ENCODE measurements around the gene CPNE8.

Gene CPNE8

GRCh38 chr12:38892976-38893375 lies 12.4 kb downstream of the CPNE8 start:
- FAIRE-seq = no peak

DNA sequence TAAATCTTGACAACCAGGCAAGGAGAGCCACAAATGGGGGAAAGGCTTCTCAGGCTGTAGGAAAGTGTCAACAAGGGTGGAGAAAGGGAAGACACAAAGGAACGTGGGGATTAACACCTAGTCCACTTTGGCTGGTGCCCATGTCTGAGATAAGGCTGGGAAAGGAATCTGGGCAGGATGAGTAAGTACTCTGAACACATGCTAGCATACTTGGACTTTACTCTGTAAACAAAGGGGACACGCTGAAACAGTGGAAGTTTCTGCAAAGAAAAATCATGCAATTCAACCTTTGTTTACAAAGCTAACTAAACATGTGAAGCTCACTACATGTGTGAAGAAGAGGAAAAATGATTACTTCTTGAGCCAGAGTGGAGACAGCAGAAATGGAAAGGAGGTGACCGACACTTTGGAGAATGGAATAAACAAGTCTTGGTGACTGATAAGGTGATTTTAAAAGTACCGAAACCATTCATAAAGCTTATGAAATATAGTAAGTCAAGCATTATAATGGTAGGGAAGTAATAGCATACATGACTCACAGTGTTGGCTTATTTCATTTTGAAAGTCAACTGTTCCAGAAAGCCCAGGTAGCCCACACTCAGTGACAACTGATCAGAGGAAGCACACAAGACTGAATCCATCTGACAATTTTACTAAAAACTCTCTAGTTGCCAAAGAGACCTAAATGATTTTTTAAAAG lies 13.2 kb downstream of the CPNE8 start:
- no peak for FAIRE-seq

GRCh38 chr12:38890102-38890855 lies 15.1 kb downstream of the CPNE8 start:
- peak; percentile 37 for FAIRE-seq

DNA sequence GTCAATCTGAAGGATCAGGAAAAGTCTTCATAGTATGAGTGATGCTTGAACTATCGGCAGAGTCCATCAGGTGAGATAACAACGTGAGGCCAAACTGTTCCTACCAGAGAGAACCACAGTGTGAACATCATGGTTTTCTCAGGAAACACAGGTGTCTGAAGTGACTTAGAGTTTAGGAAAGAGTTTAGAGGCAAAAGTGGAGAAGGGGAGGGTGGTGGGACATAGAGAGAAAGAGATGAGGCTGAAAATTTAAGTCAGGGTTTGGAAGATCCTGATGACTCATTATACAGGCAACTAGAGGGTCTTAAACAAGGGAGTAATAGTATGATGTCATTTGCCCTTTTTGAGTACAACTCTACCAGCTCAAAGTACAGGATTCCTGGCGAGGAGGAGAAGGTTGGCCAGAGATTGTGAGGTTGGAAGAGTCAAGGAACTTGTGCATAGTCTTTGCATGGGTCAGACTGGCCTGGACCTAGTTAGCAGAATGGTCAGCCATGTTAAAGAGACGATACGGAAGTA lies 16.0 kb downstream of the CPNE8 start:
- no peak for FAIRE-seq

DNA sequence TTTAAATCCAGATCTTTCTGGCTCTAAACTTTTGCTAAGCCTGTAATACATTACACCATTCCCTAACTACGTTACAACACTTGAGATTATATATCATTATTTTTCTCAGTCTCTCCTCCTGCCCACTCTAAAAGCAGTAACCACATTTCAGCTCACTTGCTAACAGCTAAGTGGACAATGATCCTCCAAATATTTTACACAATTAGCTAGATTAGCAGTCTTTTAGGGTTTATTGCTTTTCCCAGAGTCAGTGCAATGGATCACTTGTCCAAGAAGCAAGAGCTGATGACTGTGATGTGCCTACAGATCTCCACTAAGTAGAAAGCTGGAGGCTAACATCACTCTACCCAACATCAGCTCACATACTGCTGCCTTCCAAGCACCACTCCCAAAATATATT lies 17.6 kb downstream of the CPNE8 start:
- FAIRE-seq = no peak

DNA sequence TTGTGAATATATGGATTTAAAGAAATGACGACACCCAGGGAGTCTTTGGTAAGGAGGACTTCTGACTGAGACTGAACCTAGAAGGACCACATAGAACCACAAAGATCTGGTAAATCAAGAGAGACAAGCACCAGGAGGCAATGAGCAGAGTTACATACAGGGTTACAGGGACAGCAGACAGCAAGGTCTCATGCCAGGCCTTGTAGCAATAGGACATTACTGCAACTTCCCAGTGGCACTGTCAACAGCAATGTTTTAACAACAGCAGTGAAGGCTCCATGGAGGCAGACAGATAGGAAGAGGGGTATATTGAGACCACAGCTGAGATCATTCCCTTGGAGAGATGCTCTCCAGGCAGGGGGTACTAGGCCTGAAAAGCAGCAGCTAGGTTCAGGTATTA lies 18.5 kb downstream of the CPNE8 start:
- no peak for FAIRE-seq

DNA sequence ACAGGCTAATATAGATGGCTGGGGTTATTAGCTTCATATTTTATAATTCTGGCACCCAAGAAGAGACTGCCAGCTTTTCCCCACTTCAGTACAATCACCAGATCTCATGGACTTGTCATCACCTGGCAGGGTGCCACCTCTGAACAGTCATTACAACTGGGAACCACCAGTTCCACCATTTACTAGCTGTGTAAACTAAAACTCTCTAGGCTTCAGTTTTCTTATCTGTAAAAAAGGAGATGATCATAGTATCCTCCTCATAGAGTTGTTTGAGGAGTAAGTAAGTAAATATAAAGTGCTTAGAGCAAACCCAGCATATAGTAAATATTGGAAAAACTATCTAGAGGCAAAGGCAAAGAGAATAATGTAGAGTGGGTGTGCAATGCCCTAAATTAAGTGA lies 19.3 kb downstream of the CPNE8 start:
- FAIRE-seq = no peak

DNA sequence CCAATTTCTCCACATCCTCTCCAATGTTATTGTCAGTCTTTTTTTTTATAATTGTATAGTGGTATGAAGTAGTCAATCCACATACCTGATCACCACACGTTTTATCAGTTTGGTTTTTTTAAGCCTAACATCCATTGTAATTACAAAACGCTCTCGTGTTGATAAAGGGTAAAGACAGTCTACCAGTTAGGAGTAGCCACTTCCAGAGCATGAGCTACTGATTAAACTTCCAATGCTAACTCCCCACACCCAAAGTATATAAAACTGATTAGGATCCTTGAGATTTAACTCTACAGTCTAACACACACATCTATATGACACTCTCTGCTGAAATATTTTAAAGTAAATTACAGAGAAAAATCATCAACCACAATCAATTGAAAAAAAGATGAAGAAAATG lies 20.7 kb downstream of the CPNE8 start:
- FAIRE-seq = no peak

DNA sequence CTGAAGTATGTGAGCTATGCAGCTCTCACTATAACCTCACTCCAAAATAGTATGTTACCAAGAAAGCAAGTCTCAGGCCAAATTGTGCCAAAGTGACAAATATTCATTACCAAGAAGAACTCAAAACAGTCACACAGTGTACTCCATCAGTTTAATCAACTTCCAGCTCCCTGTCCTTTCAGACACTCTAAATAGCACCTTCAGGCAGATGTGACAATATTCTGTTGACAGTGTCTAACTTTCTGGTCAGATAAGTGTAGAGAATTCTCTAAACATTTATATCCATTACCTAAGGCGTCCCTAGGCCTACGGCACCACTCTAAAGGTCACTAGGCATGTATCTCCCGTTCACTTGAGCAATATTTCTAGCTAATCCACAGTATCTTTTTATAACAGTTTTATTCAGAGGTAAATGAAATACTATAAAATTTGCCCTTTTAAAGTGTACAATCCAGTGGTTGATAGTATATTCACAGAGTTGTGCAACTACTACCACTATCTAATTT lies 21.7 kb downstream of the CPNE8 start:
- no peak for FAIRE-seq

DNA sequence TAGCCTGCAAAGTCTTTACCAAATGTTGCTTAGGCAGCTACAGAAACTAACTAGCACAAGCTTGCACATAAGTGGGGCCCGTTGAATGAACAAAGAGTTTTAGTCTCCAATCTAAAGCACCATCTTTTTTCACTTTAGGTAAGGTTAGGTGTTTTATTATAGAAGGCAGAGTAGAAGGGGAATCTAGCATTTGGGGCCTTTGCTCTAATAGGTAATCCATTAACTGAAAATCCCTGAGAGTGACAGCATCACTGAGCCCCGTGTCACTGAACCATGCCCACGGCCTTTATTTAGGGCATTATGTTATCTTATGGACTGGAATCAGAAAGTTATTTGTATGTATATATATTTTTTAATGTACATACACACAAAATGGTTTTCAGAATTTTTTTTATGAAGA lies 25.1 kb downstream of the CPNE8 start:
- no peak for FAIRE-seq

DNA sequence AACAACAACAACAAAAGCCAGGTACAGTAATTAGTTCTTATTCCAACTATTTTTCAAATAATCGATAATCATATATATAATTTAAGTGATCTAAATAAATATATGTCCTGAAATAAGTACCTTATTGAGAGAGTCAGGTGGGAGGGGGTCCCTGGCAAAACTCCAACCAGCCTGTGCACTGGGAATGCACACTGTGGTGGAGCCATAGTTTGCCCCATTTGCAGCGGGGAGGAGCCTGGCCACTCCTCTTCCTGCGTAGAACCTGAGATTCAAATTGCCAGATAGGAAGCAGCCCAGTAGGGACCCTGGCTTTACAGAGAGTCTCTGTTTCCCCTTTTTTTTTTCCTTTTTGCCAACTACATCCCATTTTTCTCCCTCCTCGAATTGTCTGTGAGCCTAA lies 26.4 kb downstream of the CPNE8 start:
- no peak for FAIRE-seq

DNA sequence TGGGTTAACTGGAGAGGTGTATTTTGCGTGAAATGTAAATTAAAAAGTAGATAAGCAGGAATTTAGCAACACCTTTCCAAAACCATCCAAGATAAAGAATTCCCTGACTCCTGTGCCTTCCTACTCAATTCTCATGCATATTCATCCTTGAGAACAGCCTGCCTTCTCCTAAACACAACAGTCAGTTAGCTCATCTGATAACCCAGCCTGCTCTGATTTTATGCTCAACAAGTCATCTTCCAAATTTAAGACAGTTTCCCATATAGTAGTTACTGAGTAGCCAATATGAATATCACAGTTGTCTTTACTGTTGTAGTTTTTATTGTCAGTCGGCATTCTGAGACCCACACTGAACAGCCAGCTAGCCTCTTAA lies 27.1 kb downstream of the CPNE8 start:
- FAIRE-seq = no peak

DNA sequence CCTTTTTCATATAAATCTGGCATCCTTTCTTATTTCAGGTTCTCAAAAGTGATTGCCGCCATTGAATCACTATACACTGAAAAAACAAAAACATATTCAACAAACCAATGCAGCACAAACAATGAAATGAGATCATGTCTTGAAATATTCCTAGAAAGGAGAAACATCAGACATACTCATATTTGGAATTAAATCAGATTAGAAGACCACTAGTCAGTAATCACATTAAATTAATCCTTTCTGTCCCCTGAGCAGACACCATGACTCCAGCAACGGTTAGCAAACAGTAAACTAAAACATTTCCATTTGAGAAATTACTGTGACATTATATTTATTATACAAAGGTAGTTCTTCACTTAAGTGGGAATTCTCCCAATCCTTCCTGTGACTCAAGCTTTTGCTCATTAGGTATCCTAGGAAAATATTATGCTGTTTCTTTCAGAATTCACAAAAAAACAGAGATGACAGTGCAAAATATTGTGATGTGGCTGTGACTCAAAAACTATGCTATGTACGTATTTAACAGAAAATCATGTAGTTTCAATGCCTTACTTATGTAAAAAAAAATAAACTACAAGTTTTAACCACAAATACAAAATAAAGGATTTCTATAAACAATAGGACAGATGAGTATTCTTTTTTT lies 29.7 kb downstream of the CPNE8 start:
- FAIRE-seq = no peak

DNA sequence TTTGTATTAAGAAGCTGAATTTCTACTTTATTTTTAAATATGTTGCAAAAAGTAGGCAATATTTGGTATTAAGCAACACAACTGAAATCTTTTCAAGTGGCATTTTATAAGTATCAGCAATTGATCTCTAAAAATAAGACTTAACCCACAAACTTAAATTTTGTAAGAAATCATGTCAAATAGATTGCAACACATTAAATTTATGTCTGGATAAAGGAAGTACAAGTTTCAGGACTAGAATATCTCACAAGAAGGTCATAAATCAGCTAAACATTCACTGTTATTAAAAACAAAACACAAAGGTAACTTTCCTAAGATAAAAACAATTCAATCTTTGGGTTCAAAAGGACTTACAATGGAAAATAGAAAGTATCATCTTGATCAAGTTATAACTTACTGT lies 32.8 kb downstream of the CPNE8 start:
- FAIRE-seq = no peak

DNA sequence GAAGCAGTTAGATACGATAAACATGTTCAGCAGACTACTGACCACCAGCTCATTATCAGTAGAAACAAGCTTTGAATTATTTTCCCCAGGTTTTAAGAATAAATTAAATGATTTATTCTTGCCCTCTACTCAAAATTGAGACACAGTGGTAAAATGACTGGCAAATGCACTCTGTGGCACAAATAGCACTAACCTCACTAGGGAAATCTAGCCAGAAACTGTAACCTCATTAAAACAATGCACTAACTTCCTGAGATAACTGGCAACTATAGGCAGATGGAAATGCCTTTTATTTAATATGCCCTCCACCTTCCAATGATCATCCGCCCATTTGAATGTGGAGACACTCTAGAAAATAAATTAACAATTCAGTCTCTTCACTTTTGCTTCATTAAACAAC lies 33.2 kb downstream of the CPNE8 start:
- no peak for FAIRE-seq

DNA sequence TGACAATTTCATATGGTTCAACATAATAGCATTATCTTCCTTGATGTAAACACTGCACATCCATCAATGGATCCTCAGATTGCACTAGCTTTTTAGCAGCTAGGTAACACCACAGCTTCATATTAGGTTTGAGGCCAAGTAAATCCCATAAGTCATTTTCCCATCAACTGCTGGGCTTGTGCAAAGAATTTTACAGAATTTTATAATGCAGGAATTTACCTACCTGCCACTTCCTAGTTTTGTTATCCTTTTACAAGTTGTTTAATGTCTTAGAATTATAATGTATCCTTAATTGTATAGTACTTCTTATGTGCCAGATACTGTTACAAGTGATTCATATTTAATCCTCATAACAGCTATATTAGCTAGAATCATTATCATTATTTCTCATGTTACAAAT lies 36.4 kb downstream of the CPNE8 start:
- FAIRE-seq = no peak

- FAIRE-seq = no peak
These were observed 54.9 kb downstream of the CPNE8 start for GRCh38 chr12:38850461-38850860.

DNA sequence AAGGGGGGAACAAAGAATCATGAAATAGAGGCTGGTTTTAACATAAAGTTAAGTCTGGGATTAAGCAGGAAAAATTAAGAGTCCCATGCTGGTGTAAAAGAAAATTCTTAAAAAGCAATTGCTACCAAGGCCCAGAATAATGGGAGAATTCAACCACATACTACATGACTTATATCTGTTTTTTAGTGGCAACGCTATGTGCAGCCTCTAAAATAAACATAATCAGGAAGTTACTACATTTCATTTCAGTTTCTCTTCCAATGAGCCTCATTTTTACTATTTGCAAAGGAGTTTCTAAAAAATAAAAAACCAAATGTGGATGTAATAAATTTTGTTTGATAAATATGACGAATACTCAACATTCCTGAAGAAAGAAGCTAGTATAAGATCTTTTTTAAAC lies 58.1 kb downstream of the CPNE8 start:
- FAIRE-seq = peak; percentile 72

DNA sequence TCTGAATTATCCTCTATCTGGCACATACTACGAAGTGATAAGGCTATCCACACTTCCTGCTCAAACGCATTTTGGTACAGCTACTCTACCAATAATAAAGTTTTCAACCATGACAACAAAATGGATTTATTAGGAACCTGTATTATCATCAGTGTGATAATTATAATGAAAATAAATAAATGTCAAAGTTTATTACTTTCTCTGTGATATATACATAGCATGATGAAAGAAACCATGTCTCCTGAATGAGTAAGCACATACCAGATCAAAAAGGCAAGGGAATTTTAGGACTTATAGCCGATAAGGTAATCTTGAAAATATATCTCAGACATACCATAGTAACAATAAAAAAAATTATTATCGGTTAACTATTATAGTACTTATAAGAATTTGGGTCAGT lies 61.1 kb downstream of the CPNE8 start:
- FAIRE-seq = no peak

DNA sequence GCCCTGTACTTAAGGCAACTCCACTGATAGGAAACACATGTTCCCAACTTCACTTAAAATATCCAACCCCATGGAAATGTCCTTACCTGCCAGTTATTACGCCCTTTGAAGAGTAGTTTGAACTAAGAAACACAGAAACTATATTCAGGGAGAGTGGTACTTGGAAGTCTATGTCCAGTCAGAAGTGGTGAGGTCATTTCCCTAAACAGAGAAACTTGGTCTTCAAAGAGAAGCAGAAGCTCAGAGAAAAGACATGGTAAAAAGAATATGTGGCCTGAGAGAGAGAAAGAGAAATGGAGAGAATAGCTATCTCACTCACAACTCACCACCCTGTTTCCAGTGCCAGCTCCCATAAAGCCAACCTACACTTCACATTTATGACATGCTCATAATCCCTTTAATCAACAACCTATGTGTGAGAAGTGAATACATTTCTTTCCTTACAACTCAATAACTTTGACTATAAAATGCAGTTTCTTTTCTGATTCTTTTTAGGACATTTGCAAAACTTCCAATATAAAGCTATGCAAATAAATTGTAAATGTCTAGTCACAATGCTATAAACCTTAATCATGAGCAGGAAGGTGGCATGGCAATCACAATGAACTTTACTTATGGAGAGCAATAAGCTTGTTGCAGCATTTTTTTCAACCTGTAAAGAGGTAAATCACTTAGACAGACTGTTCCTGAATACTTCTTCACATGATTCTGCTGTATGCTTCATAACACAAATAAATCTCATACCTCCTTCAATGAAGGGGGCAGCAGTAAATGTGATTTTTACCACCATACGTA lies 67.1 kb downstream of the CPNE8 start:
- no peak for FAIRE-seq

- no peak for FAIRE-seq
These were observed 73.7 kb downstream of the CPNE8 start for GRCh38 chr12:38831715-38832114.

- no peak for FAIRE-seq
These were observed 80.4 kb downstream of the CPNE8 start for GRCh38 chr12:38825006-38825405.

GRCh38 chr12:38823738-38824137 lies 81.7 kb downstream of the CPNE8 start:
- no peak for FAIRE-seq
